ENCODE data around the gene FER. TPM values are rescaled to one million over a fixed set of nuclear protein-coding genes. Genes with fewer than 3 reads are reported as not detected.

The FER gene
- total and polyA plus RNA-seq, 2 of the 8 experiments (the other 6 are each of a cell fraction or from before 2014, with no cell fraction given): 1.3 to 15.8 TPM

DNA sequence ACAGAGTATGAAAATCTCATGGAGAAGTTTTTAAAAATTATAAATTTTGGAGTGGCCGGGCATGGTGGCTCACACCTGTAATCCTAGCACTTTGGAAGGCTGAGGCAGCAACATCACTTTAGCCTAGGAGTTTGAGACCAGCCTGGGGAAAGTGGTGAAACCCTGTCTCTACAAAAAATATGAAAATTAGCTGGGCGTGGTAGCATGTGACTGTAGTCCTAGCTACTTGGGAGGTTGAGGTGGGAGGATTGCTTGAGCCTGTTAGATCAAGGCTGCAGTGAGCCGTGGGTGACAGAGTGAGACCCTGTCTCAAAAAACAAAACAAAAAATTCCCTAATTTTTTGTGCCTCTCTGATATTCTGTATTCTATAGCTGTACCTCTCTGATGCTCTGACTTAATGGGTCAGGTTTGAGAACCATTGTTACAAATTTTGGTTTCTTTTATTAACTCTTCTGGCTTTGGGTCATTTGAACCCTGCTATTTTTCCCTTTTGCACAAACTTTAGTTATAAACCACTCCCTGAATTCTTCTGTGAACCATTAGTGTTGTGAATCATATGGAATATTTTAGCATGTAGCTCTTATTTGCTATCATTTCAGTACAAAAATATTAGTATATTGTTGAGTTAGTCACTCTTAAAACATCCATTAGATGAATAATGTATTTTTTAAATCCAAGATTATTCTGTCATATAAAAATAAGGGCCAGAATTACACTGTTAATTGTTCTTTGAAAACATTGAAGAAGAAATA lies 51.0 kb downstream of the FER start:
- Histone ChIP-seq H4K8ac (ENCODE audit: extremely low read depth, insufficient read depth, low read length) (no peak overlapping the region), H3K79me1 (ENCODE audit: low read depth, low read length) (no peaks in the 10 kb centered on the region), H3K4ac (replicated peaks; ENCODE audit: insufficient read length, low read depth, low read length) (no peak overlapping the region), H3K14ac (ENCODE audit: insufficient read length) (no peak overlapping the region), H3K79me2 (ENCODE audit: control insufficient read depth in 1 of 2, insufficient read depth in 2 of 2, low read length in 2 of 2) (no peaks in the 10 kb centered on the region), H4K20me1 (replicated peaks in 1 of 2; ENCODE audit: control insufficient read depth in 1 of 2, insufficient read depth in 2 of 2, low read length in 2 of 2) (no peaks in the 10 kb centered on the region), H3K9me3 (ENCODE audit: insufficient read depth in 2 of 2, low read depth in 1 of 2, low read length in 1 of 2) (no peaks in the 10 kb centered on the region), H2BK12ac (ENCODE audit: low read depth, low read length) (no peak overlapping the region), H4K5ac (ENCODE audit: insufficient read length, low read depth, low read length) (no peak overlapping the region), H3K23me2 (ENCODE audit: low read depth, low read length) (no peaks in the 10 kb centered on the region), H2BK20ac (ENCODE audit: low read length) (no peak overlapping the region), H2BK5ac (ENCODE audit: low read depth, low read length) (no peak overlapping the region), H3K23ac (ENCODE audit: insufficient read length) (no peak overlapping the region), H3K4me1 (replicated peaks in 1 of 4; ENCODE audit: control insufficient read depth in 3 of 4, insufficient read depth in 4 of 4, low read length in 3 of 4) (no peaks in the 10 kb centered on the region), H3K4me3 (ENCODE audit: extremely low read depth in 1 of 4, insufficient read depth in 2 of 4, low read depth in 3 of 4, low read length in 4 of 4) (no peak overlapping the region), H3K27ac (ENCODE audit: low read depth, low read length) (no peak overlapping the region), H3K27me3 (replicated peaks in 1 of 4; ENCODE audit: control insufficient read depth in 3 of 4, extremely low read depth in 1 of 4, insufficient read depth in 3 of 4, low read length in 3 of 4) (no peaks in the 10 kb centered on the region), H2AFZ (ENCODE audit: low read length) (no peak overlapping the region), H4K91ac (replicated peaks; ENCODE audit: insufficient read length, low read length) (no peak overlapping the region), H3K18ac (ENCODE audit: extremely low read depth, low read length) (no peak overlapping the region), H2BK15ac (ENCODE audit: low read length) (no peak overlapping the region), H2BK120ac (replicated peaks; ENCODE audit: low read depth, low read length) (no peak overlapping the region), H3K36me3 (ENCODE audit: control insufficient read depth in 2 of 4, insufficient read depth in 4 of 4, low read length in 3 of 4) (no peaks in the 10 kb centered on the region; a peak in 1 of 8 replicates), H3K56ac (replicated peaks; ENCODE audit: insufficient read length, low read depth, low read length) (no peak overlapping the region), H3K9ac (replicated peaks in 1 of 4; ENCODE audit: extremely low read depth in 1 of 4, low read depth in 3 of 4, low read length in 3 of 4) (no peak overlapping the region), H3K4me2 (ENCODE audit: insufficient read depth in 1 of 2, low read depth in 2 of 2, low read length in 2 of 2) (no peak overlapping the region), H2AK5ac (ENCODE audit: low read depth, low read length) (no peak overlapping the region)
- no peak for FAIRE-seq
- no peak for DNase-seq (ENCODE audit: low read depth in 1 of 2, low spot score in 2 of 2)
- POLR2A ChIA-PET (ENCODE audit: partially characterized antibody): no interaction called here
- CTCF ChIA-PET (ENCODE audit: partially characterized antibody): no interaction called here
- 98% methylated on average over 3 of the region's 3 CpGs; no CpG with 5 or more reads in 1 of the 2 experiments for WGBS, 2 experiments (ENCODE audit: extremely low coverage in 1 of 2, insufficient coverage in 1 of 2, insufficient read length in 1 of 2, insufficient replicate concordance in 2 of 2, low coverage in 1 of 2, low lambda C conversion rate in 2 of 2, missing lambda C conversion rate in 1 of 2)
- TF ChIP-seq KDM5A (IDR thresholded peaks at IDR 0.05; ENCODE audit: low read length): no peak
- no peak for TF ChIP-seq RFX5 (IDR thresholded peaks at IDR 0.05; ENCODE audit: borderline replicate concordance, low read depth, low read length)
- TF ChIP-seq JUN (IDR thresholded peaks at IDR 0.05; ENCODE audit: low read depth, low read length): no peak
- no peak for TF ChIP-seq GTF2F1 (IDR thresholded peaks at IDR 0.05; ENCODE audit: borderline replicate concordance, low read depth, low read length)
- TF ChIP-seq, protein P1, sequence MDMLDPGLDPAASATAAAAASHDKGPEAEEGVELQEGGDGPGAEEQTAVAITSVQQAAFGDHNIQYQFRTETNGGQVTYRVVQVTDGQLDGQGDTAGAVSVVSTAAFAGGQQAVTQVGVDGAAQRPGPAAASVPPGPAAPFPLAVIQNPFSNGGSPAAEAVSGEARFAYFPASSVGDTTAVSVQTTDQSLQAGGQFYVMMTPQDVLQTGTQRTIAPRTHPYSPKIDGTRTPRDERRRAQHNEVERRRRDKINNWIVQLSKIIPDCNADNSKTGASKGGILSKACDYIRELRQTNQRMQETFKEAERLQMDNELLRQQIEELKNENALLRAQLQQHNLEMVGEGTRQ (IDR thresholded peaks at IDR 0.05; ENCODE audit: low read length): no peak
- no peak for TF ChIP-seq BCL11A (IDR thresholded peaks at IDR 0.05; ENCODE audit: low read depth in 2 of 2, low read length in 2 of 2)
- TF ChIP-seq CEBPB (IDR thresholded peaks at IDR 0.05; ENCODE audit: low read depth, low read length): no peak
- TF ChIP-seq KDM1A (IDR thresholded peaks at IDR 0.05; ENCODE audit: borderline replicate concordance, low read length): no peak
- no peak for TF ChIP-seq SAP30 (IDR thresholded peaks at IDR 0.05; ENCODE audit: insufficient read depth, insufficient replicate concordance, low read length)
- TF ChIP-seq SP1 (IDR thresholded peaks at IDR 0.05; ENCODE audit: low read depth, low read length): no peak
- TF ChIP-seq POU5F1 (IDR thresholded peaks at IDR 0.05; ENCODE audit: low read depth, low read length): no peak
- TF ChIP-seq KDM4A (IDR thresholded peaks at IDR 0.05; ENCODE audit: low read depth, low read length, severe bottlenecking): no peak
- TF ChIP-seq CREB1 (IDR thresholded peaks at IDR 0.05): no peak
